Stimulated activated CD8-positive, alpha-beta memory T cell treated with anti-CD3 and anti-CD28 coated beads, Interleukin-12 subunit alpha, Interleukin-12 subunit beta, amount 100 ng/mL, for 1 hour (primary cell): ENCODE results near the gene TRIM10.
"Not testable (repeated sequence)": the region's sequence is repeated elsewhere in the genome, so short reads cannot be mapped to it uniquely, and the experiment has no call there.

Experiments
- DNase-seq: peaks from one replicate; pipeline ENCODE4 v3.0.0-alpha.2; 2020; ENCODE audit warnings: low read depth

Gene TRIM10

DNA sequence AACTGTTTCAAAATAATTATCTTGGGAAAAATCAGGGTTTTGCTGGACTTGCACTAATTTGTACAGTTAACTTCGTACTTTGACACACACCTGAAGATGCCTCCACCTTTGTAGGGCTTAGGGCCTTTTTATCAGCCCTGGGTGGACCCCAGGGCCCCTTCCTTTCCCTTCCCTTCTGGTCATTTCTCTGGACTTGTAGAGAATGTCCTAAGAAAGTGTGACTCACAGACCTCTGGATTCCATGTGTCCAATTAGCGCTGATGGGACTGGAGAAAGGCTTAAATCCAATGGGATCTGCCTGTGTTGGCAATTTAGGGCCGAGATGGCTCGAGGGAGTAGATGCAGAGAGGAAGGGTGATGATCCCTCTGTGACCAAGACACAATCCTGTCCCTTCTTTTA is 11.7 kb upstream of the TRIM10 start:
- no peak for DNase-seq

DNA sequence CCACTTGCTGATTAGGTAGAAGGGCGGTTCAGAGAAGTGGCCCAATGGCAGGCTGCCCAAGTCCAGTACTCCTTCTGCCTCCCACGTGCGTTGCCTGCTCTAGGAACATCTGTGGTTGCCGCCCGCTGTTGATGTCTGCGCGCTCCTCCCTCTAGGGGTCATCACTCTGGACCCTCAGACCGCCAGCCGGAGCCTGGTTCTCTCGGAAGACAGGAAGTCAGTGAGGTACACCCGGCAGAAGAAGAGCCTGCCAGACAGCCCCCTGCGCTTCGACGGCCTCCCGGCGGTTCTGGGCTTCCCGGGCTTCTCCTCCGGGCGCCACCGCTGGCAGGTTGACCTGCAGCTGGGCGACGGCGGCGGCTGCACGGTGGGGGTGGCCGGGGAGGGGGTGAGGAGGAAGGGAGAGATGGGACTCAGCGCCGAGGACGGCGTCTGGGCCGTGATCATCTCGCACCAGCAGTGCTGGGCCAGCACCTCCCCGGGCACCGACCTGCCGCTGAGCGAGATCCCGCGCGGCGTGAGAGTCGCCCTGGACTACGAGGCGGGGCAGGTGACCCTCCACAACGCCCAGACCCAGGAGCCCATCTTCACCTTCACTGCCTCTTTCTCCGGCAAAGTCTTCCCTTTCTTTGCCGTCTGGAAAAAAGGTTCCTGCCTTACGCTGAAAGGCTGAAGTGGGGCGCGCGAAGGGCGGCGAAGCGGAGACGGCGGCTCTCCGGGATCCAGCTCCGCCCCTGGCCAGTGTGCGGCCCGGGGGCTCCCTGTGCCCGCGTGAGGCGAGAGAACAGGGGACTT is 10.9 kb upstream of the TRIM10 start:
- no peak for DNase-seq

DNA sequence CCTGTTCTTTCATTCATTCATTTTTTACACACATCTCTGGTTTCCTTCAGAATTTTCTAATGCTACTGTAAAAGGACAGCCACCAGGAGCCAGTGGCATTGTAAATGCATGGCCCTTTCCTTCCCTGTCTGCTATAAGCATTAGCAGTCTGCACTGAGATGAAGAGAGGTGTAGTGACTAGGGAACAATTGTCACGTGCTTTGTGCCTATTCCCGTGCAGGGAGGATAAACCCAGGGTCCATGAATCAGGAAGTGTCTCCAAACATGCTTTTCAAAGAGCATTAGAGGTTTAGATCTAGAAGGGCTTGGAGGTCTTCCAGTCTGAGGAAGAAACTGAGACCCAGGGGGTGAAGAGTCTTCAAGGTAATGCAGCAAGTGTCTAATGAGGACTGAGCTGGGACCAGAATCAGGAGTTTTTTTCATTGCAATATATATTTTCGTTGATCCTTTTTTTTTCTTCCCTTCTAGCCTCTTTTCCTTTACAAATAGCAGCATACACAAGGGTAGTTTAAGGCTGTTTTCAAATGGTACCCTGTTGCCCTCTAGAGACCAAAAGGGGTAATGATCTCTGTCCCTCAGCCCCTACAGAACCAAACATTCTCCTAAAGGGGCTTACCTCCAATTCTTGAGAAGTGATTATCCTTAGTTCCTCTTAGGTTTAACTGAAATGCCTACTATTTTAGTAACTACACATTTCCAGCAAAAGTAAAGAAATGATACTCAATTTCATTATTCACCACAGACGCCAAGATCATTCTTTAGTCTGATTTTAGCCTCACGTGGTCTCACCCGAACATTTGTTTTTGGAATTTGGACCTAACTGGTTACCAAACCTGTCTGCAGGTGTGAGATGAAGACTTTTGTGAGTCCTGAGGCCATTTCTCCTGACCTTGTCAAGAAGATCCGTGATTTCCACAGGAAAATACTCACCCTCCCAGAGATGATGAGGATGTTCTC is 8.9 kb upstream of the TRIM10 start:
- no peak for DNase-seq

DNA sequence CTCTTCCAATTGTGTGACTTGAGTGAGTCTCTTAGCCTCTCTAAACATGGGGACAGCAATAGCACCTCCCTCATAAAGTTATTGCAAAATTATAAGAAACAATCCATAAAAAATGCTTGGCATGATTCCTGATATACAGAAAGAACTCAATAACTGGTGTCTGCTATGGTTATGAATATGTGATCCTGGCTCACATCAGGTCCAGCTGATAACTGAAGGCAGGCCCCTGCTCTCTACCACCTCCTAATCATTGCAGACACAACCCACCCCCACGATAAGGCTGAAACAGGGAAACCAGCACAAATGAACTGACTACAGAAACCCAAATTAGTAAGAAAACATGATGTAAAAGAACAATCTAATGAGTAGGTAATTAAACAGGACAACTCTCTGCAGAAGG is 7.7 kb upstream of the TRIM10 start:
- no peak for DNase-seq

DNA sequence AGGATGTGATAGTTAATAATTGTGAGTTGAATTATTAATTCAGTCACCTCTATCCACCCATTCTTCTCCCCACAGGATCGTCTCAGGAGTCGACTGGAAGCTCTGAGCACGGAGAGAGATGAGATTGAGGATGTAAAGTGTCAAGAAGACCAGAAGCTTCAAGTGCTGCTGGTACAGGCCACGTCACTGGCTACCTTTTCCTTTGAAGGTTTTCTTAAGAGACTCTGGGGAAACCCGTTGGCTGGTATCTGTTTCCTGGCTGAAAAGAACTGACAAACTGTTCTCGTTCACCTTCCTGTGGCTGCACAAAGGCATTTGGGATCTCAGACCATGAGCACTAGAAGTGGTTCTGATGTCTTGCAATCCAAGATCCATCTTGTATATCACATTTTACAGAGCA is 6.1 kb upstream of the TRIM10 start:
- DNase-seq: no peak

DNA sequence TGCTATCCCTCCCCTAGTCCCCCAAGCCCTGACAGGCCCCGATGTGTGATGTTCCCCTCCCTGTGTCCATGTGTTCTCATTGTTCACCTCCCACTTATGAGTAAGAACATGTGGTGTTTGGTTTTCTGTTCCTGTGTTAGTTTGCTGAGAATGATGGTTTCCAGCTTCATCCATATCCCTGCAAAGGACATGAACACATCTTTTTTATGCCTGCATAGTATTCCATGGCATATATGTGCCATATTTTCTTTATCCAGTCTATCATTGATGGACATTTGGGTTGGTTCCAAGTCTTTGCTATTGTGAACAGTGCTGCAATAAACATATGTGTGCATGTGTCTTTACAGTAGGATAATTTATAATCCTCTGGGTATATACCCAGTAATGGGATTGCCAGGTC is 4.2 kb upstream of the TRIM10 start:
- not testable (repeated sequence) for DNase-seq

DNA sequence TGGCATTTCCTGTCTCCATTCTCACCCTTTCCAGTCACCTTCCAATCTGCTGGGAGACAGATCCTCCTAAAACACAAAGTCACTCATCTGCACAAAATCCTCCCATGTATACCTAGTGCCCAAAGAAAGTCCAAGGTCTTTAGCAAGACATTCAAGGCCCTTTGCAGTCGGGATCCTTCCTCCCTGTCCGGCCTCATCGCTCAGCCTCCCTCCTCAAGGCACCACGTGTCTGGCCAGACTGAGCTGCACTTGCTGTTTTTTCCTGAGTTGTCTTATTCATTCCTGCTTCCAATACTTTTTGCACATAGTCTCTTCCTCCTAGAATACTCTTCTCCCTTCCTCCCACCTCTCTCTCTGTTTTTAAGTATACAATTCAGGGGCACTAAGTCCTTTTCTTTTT is 3.7 kb upstream of the TRIM10 start:
- no peak for DNase-seq

DNA sequence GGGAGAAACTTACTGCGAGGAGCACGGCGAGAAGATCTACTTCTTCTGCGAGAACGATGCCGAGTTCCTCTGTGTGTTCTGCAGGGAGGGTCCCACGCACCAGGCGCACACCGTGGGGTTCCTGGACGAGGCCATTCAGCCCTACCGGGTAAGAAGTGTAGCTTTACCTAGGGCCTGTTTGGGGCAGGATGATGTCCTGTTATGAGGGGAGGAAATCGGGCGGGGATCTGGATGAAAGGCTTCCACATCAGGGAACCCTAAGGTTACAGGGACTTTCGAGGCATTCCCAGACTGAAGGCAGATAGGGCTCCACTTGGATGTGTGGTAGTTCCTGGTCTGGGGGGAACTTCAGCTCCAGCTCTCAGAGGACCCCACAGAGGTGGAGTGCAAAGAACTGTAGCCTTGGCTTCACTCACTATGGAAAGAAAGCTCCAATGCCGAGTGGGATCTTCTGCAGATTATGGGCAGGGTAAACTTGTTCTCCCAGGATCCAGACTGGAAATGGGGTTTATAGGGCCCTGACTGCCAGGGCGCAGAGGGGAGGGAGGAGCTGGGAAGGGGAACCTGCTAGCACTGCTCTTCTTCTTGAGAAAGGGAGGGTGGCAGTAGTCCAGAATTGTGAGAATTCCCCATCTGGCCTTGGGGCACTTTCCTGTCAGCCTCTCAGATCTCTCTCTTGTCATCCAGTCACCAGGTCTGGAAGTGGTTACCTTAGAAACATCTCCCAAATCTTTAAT is 3.1 kb upstream of the TRIM10 start:
- no peak for DNase-seq

DNA sequence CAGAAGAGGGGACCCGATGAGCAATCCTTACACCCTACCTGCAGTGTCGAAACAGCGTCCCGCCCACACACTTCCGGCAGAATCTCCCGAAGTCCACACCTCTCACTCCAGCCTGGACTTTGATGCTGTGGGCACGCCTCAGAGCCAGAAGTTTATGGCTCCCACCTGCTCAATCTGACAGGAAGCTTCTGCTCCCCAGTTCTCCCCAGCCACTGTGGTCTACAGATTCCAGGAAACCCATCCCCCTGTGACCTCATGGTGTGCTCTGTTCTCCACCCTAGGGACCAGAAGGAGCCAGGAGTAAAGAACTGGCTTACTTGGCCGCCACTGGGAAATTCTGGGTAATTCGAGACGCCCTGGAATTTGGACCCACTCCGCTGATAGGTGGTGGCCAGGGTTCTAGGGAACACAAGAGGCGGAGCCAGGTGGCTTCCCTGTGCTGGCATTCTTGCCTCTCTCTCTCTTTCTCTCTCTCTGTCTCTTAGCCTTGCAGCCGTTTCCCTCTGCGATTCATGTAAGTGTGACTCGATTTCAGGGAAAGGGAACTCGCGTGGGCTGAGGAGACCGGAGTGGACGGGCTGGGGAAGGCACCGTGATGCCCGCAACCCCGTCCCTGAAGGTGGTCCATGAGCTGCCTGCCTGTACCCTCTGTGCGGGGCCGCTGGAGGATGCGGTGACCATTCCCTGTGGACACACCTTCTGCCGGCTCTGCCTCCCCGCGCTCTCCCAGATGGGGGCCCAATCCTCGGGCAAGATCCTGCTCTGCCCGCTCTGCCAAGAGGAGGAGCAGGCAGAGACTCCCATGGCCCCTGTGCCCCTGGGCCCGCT is 2.3 kb upstream of the TRIM10 start, which contains the start of gene TRIM15:
TSS of gene TRIM15 (plus strand) at position 457 of the 828 bp plus-strand sequence. CDS start at position 596, 139 bp downstream.
- DNase-seq: no peak

DNA sequence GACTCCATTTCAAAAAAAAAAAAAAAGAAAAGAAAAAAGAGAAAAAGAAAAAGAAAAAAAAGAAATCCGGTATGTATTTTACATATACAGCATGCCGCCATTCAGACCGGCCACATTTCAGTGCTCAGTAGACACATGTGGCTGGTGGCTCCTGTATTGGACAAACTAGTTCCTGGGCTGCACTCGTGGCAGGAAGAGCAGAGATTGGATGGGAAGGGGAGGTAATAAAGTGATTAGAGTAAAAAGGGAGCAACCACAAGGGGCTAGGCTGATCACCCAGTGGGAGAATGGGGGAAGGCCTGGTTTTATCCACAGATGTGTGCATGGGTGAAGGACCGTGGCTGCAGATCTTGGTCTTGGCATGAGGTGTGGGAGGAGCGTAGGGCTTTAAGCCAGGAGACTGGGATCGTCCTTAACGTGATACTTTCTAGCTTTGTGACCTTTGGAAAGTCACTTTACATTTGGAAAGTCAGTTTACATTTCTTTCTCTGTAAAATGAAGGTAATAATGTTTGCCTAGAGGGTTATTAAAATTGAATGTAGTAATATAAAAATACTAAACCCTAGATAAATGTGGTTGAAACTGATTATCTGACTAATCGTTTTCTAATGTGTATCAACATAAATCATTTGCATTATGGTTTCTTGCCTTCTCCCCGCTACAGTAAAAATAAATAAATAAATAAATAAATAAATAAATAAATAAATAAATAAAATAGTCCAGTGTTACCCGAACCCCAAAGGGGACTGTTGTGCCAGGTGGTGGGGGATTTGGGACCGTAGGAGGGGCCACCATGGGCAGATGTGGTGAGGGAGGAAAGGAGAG is 1.5 kb upstream of the TRIM10 start:
- DNase-seq: no peak

DNA sequence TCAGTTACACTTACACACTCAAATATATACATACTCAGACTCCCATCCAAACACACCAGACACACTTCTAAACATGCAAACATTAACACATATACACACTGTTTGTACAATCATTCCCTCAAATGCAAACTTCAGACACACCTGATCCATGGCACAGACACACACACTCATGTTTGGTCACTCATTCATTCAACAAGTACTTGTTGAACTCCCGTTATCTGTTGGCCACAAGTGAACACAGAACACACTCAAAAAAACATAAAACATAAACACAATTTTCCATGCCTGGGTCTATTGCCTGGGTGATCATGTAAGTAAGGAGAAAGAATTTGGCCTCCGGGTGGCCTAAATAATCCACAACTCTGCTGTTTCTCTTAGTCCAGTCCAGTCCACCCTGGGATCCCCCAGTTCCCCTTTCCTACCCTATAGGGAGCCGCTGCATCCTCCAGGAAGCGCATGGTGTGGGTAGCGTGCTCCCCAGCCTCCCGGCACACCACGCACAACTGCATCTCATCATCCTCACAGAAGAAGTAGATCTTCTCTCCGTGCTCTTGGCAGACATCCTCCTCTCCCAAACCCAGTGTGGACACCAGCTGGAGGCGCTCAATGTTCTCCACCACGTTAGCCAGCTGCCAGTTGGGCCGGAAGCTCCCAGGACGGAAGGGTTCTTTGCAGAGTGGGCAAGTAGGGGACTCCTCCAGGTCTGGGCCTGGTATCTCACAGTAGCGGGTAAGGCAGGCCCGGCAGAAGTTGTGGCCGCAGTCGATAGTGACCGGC is 815 bp downstream of the TRIM10 start:
- DNase-seq: no peak

DNA sequence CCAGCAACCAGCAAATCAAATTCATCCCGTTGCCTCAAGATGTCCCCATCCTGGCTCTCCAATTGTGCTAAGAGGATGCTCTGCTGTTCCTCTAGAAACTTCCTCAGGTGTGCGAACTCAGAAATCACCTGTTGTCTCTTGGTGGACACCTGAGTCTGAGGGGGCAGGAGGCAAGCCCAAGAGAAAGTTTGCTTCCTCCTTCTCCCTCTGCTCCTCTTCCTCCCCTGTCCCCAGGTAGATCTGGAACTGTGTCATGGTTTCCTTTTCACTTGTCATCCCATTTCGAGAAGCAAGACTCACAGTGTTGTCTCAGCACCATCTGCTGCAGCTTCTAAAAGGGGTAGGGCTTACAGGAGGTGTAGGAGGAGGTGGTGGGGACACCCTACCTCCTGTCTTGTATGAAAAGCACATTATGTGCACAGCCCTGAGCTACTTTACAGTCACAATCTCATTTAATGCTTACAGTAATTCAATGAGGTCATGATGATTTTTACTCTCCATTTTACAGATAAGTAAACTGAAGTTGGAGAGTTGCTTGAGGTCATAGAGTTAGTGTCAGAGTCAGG is 2.5 kb downstream of the TRIM10 start:
- no peak for DNase-seq

DNA sequence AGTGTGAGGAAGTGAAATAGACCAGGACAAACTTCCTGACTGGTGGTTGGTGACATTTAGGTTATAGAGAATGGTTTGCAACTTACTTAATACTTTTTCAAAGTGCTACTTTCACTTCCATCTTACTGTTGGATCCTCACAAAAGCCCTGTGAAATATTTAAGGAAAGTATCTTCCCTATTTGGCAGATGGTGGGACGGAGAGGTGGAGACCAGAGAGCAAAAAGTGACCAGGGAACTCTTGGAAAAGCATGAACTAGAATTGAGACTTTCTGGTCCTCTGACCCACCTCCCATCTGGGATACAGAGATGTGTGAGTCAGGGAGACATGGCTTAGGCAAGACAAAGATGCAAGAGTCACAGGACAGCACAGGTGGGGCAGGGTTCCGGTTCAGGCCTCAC is 3.0 kb downstream of the TRIM10 start:
- no peak for DNase-seq

DNA sequence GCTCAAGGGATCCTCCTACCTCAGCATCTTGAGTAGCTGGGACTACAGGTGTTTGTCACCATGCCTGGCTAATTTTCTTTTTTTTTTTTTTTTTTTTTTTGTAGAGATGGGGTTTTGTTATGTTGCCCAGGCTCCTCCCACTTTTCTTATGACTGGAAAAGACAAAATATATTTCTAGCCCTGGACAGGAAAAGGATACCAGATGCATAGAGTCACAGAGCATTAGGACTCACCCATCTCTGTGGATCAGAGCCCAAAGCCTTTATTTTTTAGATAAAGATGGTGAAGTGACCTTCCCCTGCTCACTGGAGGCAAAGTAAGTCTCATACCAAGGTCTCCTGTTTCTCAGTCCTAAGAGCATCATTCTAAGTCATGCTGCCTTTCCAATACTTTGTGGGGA is 3.4 kb downstream of the TRIM10 start:
- no peak for DNase-seq

DNA sequence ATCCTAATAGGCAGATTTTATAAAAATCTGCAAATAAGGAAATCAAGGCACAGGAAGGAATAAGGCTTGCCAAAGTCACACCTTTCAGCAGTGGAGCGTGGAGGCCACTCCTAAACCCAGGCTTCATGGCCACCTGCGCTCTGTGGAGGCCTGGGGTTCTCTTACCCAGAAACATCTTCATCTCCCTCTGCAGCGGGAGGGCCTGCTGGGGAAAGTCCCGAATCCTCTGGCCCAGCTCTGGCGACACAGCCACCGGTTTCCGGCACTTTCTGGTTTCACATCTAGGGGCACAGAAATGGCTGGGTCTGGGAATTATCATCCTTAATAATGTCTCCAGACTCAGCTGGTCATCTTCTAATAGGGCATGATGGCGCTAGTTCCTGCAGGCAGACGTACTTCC is 4.2 kb downstream of the TRIM10 start:
- no peak for DNase-seq

DNA sequence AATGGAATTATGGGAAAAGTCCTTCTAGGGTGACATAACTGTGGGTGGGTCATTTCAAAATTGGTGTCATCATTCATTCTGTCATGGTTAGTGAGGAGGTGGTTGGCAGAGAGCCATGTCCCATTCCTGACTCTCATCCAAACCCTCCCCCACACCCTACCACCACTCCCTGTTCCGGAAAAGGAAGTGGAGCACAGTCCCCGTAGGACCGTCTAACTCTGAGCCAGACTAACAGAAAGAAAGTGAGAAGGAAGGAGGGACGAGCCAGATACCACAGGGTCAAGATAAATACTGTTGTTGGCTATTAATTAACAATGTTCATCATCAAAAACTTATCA is 4.8 kb downstream of the TRIM10 start:
- DNase-seq: no peak

DNA sequence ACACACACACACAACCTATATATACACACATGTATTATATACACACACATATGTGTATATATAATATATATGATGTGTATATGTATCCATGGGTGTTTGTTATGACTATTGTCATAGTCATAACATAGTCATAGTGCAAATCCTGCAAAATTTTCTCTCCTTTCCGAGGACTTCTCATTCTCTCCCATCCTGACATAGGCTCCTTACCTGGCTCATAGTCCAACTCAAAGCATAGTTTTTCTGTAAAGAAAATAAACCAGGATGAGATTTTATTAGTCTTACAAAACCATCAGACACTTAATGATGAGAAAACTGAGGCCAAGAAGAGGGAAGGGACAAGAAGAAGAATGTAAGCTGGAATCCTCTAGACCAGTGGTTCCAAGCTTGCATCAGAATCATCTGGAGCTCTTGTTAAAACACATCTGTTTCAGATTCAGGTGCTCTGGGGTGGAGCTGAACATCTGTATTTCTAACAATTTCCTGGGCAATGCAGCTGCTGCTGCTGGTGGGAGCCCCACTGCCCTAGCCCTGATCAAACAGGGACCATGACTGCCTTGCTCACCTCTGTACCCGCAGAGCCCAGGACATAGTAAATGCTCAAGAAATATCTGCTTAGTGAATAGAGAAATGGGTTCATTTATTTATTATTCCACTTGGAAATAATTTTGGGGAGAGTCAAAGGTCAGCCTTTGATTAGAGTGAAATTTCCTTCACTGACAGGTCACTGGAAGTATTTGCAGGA is 5.3 kb downstream of the TRIM10 start:
- DNase-seq: no peak

DNA sequence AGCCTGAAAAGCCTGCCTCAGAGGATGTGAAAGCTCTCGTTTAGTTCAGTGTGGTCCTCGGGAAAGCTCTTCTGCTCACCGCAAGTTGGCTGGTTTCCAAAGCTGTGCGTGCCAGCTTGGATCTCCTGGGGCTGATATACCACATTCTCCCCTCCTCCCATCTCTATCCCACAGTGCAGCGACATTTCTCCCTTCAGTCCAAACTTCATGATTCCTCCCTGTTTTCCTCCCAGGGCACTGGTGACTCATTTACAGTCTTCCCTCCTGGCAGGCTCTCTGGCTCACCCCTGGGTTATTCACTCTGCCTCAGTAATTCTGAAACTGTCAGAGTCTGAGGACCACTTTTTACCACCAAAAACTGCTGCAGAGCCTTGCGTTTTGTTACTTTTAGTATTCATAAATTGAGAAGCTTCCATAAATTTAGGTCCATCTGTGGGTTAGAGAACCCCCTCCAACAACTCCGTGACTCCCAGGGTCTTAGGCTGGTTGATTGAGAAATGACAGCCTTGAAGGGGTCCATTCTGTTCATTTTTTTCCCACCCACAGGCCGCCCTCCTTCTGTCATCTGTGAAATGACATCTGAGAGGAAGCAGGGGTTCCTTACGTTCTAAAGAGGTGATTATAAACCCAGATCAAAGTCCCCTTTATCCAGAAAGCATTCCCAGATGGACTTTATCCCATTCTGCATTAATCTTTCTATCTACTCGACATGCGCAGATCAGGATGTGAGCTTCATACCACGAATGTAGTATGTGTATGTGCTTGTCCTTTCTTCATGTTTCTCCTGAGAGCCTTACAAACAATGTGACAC is 6.1 kb downstream of the TRIM10 start:
- no peak for DNase-seq
